Ishikawa (cell line): ENCODE data around the gene TGFB1.

ENCODE experiments used
- CEBPB ChIP-seq: IDR thresholded peaks from 2 replicates; pipeline ENCODE4 v1.6.1; 2012
- CREB1 ChIP-seq: IDR thresholded peaks from 2 replicates; pipeline ENCODE4 v1.6.1; 2012; ENCODE audit warnings: low read depth
- EP300 ChIP-seq: IDR thresholded peaks from 2 replicates; pipeline ENCODE4 v1.6.1; 2012; ENCODE audit warnings: borderline replicate concordance
- FOXM1 ChIP-seq: IDR thresholded peaks from 2 replicates; pipeline ENCODE4 v1.6.1; 2012; ENCODE audit warnings: low read depth, borderline replicate concordance
- MAX ChIP-seq: IDR thresholded peaks from 2 replicates; pipeline ENCODE4 v1.6.1; 2012
- TAF1 ChIP-seq: IDR thresholded peaks from 2 replicates; pipeline ENCODE4 v1.6.1; 2012; ENCODE audit warnings: low read depth, mild to moderate bottlenecking
- USF1 ChIP-seq: IDR thresholded peaks from 2 replicates; pipeline ENCODE4 v1.6.1; 2012
- YY1 ChIP-seq: IDR thresholded peaks from 2 replicates; pipeline ENCODE4 v1.6.1; 2012; ENCODE audit warnings: low read depth

DNA sequence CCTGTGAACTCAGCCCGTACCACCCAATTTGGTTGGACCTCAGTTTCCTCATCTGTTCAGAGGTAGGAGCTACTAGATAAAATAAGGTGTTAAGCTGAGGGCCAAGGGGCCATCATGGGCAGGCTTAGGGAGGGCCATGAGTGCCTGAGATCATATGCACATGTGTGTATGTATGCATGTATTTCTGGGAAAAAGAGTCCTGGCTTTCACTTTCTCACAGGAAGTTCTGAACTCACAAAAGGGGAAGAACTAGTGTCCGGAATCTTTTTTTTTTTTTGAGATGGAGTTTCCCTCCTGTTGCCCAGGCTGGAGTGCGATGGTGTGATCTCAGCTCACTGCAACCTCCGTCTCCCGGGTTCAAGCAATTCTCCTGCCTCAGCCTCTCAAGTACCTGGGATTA is 18.9 kb downstream of the TGFB1 start:
- TF ChIP-seq FOXM1 (no peak), CEBPB (no peak), EP300 (no peak), CREB1 (no peak), YY1 (no peak), MAX (no peak), USF1 (no peak), TAF1 (no peak)
